GM21529 (cell line): ENCODE data around the gene DPF1.

Experiments used
- ATAC-seq: cut with Tn5 transposase; IDR thresholded peaks from one replicate; pipeline ENCODE4 v1.9.1; 2021; ENCODE audit not compliant: unreplicated experiment

Gene DPF1

DNA sequence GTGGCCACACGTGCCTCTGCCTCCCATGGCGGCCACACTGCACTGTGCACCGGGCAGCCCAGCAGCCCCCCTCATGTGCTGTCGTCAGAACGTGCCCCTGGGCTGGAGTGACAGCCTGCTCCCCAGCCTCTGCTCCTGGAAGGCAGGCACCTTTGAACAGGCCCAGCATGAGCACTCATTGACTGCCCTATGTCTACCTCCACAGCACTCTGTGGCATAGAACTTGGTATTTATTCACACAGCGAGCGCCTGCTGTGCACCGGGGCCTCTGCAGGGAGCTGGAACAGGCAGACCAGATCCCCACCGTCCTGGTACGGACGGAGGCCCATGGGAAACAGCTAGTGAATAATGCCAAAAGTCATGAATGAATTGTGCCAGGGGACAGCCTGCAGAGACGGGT lies 53.7 kb downstream of the DPF1 start:
- no peak for ATAC-seq

DNA sequence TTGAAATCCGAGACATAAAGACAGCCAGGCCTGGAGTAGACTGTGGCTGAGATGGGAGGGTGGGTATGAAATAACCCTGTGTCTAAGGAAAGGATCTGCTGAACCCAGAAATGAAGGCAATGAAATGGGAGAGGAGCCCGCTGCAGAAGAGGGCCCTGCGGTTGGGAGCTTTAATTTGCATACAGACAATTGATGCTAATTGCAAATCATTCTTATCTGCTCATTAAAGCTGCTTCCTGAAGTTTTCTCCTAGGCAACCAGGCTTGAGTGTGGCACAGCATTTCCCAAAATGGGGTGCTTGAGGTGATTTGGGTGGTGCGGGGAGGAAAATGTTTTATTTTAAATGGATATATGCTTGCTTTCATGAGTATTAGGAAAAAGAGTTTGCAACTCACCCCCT lies 55.4 kb downstream of the DPF1 start:
- ATAC-seq, result no peak

DNA sequence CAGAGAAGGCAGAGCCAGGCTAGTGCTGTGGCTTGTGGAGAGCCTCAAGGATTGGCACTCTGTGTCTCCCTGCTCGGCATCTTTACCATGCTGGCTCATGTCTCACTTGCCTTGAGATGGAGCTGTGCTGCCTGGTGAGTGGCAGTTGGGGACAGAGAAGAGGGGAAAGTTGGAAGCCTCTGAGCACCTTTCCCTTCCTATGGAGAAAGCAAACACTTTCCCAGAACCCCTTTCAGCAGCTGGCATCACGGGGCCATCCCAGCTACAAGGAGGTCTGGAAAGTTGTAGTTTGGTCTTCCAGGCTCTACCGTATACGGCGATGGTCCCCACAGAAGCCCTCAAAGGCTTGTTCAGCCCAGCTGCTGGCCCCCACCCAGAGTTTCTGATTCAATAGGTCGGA lies 58.7 kb downstream of the DPF1 start:
- ATAC-seq, result no peak

DNA sequence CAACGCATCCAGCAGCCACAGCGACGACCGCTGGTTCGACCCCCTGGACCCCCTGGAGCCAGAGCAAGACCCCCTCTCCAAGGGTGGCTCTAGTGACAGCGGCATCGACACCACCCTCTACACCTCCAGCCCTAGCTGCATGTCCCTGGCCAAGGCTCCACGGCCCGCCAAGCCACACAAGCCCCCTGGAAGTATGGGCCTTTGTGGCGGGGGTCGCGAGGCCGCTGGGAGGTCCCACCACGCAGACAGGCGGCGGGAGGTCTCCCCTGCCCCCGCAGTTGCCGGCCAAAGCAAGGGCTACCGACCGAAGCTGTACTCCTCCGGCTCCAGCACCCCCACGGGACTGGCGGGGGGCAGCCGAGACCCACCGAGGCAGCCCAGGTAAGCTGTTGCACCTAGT lies 59.5 kb downstream of the DPF1 start:
- no peak for ATAC-seq

- no peak for ATAC-seq
Observed at GRCh38 chr19:38163419-38164290, 60.4 kb downstream of the DPF1 start.

DNA sequence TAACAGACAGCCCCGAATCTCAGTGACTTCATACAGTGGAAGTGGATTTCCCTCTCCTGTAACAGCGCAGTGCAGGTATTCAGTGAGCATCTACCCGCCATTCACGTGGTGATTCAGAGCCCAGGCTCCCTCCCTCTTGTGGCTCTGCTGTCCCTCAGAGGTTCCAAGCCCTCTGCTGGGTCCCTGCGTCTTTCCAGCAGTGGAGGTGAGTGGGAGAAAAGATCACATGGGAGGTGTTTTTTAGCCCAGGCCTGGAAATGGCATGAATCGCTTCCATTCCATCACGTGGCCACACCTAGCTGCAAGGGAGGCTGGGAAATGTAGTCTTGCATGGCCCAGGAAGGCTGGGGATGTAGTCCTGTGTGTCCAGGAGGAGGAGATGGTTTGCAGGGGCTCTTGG lies 61.4 kb downstream of the DPF1 start:
- no peak for ATAC-seq

DNA sequence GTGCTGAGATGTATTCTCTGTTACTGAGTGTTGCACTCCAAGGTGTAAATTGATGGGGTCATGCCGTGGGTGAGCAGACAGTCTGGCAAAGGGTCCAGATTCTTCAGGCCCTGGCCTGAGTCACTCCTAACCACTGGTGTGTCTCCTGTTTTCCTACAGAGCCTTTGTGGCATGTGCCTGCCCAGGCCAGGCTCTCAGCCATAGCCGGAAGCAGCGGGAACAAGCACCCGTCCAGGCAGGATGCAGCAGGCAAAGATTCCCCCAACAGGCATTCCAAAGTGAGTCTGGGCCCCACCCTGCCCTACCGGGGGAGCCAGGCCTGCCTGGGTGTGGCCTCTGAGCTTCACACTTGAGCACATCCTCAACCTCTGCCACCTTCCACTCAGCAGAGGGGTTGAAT lies 61.9 kb downstream of the DPF1 start:
- ATAC-seq, result no peak
